ENCODE measurements around the gene CACNA2D2.

GRCh38 chr3:50347187-50347813 is 156.1 kb downstream of the CACNA2D2 start:
- TF ChIP-seq PHF8 (conservative IDR thresholded peaks at IDR 0.05; ENCODE audit: low read depth, low read length) = no peak
- TF ChIP-seq RXRA (IDR thresholded peaks at IDR 0.05; ENCODE audit: insufficient read depth, low read depth, low read length) = no peak
- peak in 2 of 3 experiments; percentile 47 to 69; a peak in 3 of 4 replicates for TF ChIP-seq CTCF (IDR thresholded peaks at IDR 0.05; ENCODE audit: control extremely low read depth in 1 of 3, insufficient read depth in 1 of 3, low read depth in 1 of 3, low read length in 3 of 3)
- no peak for TF ChIP-seq NRF1 (IDR thresholded peaks at IDR 0.05; ENCODE audit: low read depth, low read length)
- no peak for TF ChIP-seq SUZ12 (IDR thresholded peaks at IDR 0.05; ENCODE audit: low read length)
- no peak for TF ChIP-seq SP1 (IDR thresholded peaks at IDR 0.05; ENCODE audit: low read depth, low read length)
- TF ChIP-seq ATF2 (IDR thresholded peaks at IDR 0.05; ENCODE audit: low read length) = no peak
- TF ChIP-seq TAF1 (IDR thresholded peaks at IDR 0.05; ENCODE audit: low read depth, low read length) = no peak
- TF ChIP-seq CBX5 (IDR thresholded peaks at IDR 0.05; ENCODE audit: low read depth, low read length) = no peak
- no peak for TF ChIP-seq POLR2A (IDR thresholded peaks at IDR 0.05; ENCODE audit: control extremely low read depth in 1 of 2, low read depth in 2 of 2, low read length in 2 of 2)

Data from H1 (cell line).